ENCODE data around the gene NPLOC4.

GRCh38 chr17:81533339-81534141, 103.4 kb downstream of the NPLOC4 start:
- TF ChIP-seq CTCF (IDR thresholded peaks at IDR 0.05) (no peak), POLR2A (IDR thresholded peaks at IDR 0.05) (no peak)

Data from thyroid gland (tissue), 4 donors.